CD8-positive, alpha-beta memory T cell (primary cell): ENCODE data around the gene PDZD2. TPM values are rescaled to one million over a fixed set of nuclear protein-coding genes. Genes with fewer than 3 reads are reported as not detected.
A peak's percentile ranks its signal among the peaks of the same experiment; 100 is the strongest.

Experiments
- CTCF ChIA-PET: fragments of 350-600 bp; sonication (Branson Sonifier 250); formaldehyde crosslinking; loops from one replicate; lab custom pipeline; 2021; ENCODE audit warnings: antibody characterized with exemption; lab: Charles Lee
- POLR2A ChIA-PET: fragments of 350-600 bp; sonication (Branson Sonifier 250); formaldehyde crosslinking; loops from one replicate; lab custom pipeline; 2021; ENCODE audit warnings: antibody characterized with exemption; lab: Charles Lee
- DNase-seq, 5 donors: peaks; one replicate each; pipeline versions ENCODE4 v3.0.0 to v3.0.0-alpha.2; 2020 to 2022; ENCODE audit warnings: mixed read lengths in 1 of 5
- H3K27ac ChIP-seq: one replicate; pipeline ENCODE4 v1.7.0; 2013; ENCODE audit warnings: low read depth, mild to moderate bottlenecking, low read length, moderate library complexity
- H3K27me3 ChIP-seq: 2 replicates; pipeline ENCODE4 v1.7.0; 2013; ENCODE audit warnings: low read length, mild to moderate bottlenecking; ENCODE audit not compliant: insufficient read depth, poor library complexity, severe bottlenecking
- H3K36me3 ChIP-seq: 2 replicates; pipeline ENCODE4 v1.7.0; 2013; ENCODE audit warnings: mild to moderate bottlenecking, low read length, moderate library complexity; ENCODE audit not compliant: insufficient read depth
- H3K4me1 ChIP-seq: 2 replicates; pipeline ENCODE4 v1.7.0; 2013; ENCODE audit warnings: mild to moderate bottlenecking, low read length, moderate library complexity; ENCODE audit not compliant: insufficient read depth
- H3K4me3 ChIP-seq: 2 replicates; pipeline ENCODE4 v1.7.0; 2013; ENCODE audit warnings: mild to moderate bottlenecking, low read length
- H3K9me3 ChIP-seq: 2 replicates; pipeline ENCODE4 v1.7.0; 2013; ENCODE audit warnings: mild to moderate bottlenecking, low read length
- H3K27ac Mint-ChIP-seq, 8 donors: one replicate each; pipeline ENCODE4 v1.8.0; 2020 to 2021; ENCODE audit warnings: mixed read lengths in 8 of 8, mild to moderate bottlenecking in 6 of 8, inconsistent platforms in 3 of 8, moderate library complexity in 3 of 8
- H3K27me3 Mint-ChIP-seq, 2 donors: one replicate each; pipeline ENCODE4 v1.8.0; 2020 to 2021; ENCODE audit warnings: mixed read lengths in 2 of 2, mild to moderate bottlenecking in 1 of 2, moderate library complexity in 1 of 2
- H3K36me3 Mint-ChIP-seq, 3 donors: one replicate each; pipeline ENCODE4 v1.8.0; 2020 to 2021; ENCODE audit warnings: mixed read lengths in 3 of 3, inconsistent platforms in 1 of 3, mild to moderate bottlenecking in 1 of 3
- H3K4me1 Mint-ChIP-seq, 3 donors: one replicate each; pipeline ENCODE4 v1.8.0; 2020 to 2021; ENCODE audit warnings: mixed read lengths in 3 of 3, inconsistent platforms in 1 of 3, mild to moderate bottlenecking in 1 of 3
- H3K4me3 Mint-ChIP-seq, 7 donors: one replicate each; pipeline ENCODE4 v1.8.0; 2020 to 2021; ENCODE audit warnings: mixed read lengths in 7 of 7, mild to moderate bottlenecking in 6 of 7, moderate library complexity in 4 of 7, inconsistent platforms in 2 of 7
- H3K9me3 Mint-ChIP-seq, 5 donors: one replicate each; pipeline ENCODE4 v1.8.0; 2020 to 2022; ENCODE audit warnings: mixed read lengths in 5 of 5, mild to moderate bottlenecking in 3 of 5, moderate library complexity in 2 of 5, inconsistent platforms in 1 of 5
- polyA plus RNA-seq: library from polyadenylated mRNA; unstranded; fragments of 300-500 nt; fragmentation: Illumina TruSeq; gene quantifications from one replicate; pipeline ENCODE4 v1.2.3, GENCODE V29; 2021
- total RNA-seq, 2 experiments: library from RNA; stranded (reverse); gene quantifications; one replicate each; pipeline ENCODE4 v1.2.3, GENCODE V29; 2021

Gene PDZD2
- total and polyA plus RNA-seq, 3 experiments from 2014 or later = 0.15 to 0.40 (median 0.27) TPM

DNA sequence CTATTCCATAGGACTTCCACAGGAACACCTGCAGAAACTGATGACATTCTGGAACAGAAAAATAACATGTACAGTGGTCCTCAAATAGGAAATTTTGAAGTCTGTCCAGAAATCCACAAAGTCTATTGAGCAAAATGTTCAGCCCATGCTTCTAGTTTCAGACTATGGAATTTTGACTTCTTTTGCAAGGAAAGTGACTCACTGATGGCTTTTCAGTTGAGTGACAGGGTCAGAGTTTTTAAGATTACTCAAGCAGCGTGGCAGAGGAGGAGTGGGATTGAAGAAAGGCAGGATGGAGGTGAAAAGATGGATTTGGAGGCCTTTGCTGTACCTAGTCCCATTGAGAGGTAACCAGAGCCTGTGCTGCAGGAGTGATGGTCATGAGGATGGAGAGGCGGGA lies 383.7 kb downstream of the PDZD2 start:
- H3K27ac ChIP-seq = no peak overlapping the region
- POLR2A ChIA-PET = no interaction called here

DNA sequence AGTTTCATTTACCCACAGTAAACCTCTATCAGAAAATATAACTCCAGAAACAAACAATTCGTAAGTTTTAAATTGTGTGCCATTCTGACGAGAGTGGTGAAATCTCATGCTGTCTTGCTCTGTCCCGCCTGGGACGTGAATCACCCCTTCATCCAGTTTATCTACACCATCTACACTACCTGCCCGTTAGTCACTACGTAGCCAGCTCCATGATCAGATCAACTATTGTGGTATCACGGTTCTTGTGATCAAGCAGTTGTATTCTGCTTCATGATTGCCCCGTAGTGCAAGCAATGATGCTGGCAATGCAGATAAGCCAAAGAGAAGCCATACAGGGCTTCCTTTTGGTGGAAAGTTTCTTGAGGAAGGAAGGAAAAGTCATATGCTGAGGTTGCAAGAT lies 384.9 kb downstream of the PDZD2 start:
- Mint-ChIP-seq H3K9me3 (no peaks in the 10 kb centered on the region), H3K4me1 (peaks cover 5 to 13% (median 12%) of the 10 kb centered on the region in 3 donors), H3K27ac (no peak overlapping the region), H3K27me3 (peaks cover 0 to 1% of the 10 kb centered on the region in 2 donors), H3K4me3 (no peak overlapping the region), H3K36me3 (peaks cover 0 to 3% (median 0%) of the 10 kb centered on the region in 3 donors)
- Histone ChIP-seq H3K36me3 (no peaks in the 10 kb centered on the region), H3K4me3 (no peak overlapping the region), H3K9me3 (no peaks in the 10 kb centered on the region), H3K4me1 (no peaks in the 10 kb centered on the region), H3K27me3 (no peaks in the 10 kb centered on the region), H3K27ac (no peak overlapping the region)
- POLR2A ChIA-PET = no interaction called here
- DNase-seq = no peak
- CTCF ChIA-PET = no interaction called here

More for the DNA sequence above, 383.7 kb downstream of the PDZD2 start:
- no peaks in the 10 kb centered on the region for H3K9me3 ChIP-seq
- CTCF ChIA-PET = no interaction called here
- Mint-ChIP-seq H3K36me3 (peaks cover 0 to 3% (median 2%) of the 10 kb centered on the region in 3 donors), H3K27me3 (peaks cover 0 to 3% of the 10 kb centered on the region in 2 donors), H3K27ac (peak overlapping the region in 1 of 8 donors; percentile 44), H3K4me1 (peaks cover 9 to 22% (median 18%) of the 10 kb centered on the region in 3 donors), H3K9me3 (no peaks in the 10 kb centered on the region), H3K4me3 (no peak overlapping the region)
- no peaks in the 10 kb centered on the region for H3K27me3 ChIP-seq
- H3K36me3 ChIP-seq = no peaks in the 10 kb centered on the region
- DNase-seq = no peak
- no peak overlapping the region for H3K4me3 ChIP-seq
- no peaks in the 10 kb centered on the region for H3K4me1 ChIP-seq

DNA sequence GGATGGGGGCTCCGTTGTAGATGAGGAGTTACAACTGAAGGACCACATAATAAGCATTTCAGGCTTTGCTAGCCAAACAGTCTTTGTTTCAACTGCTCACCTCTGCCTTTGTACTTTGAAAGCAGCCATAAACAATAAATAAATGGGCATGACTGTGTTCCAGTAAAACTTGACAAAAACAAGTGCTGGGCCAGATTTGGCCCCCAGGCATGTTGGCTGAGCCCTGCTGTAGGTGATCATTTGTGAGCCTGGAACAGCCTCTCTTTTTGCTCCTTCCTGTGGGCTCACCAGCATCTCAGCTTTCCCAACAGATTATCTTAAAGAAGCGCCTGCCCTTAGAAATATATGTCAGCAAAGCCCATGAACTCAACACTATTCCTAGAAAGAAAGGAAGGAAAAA lies 385.8 kb downstream of the PDZD2 start:
- H3K36me3 Mint-ChIP-seq = peaks cover 0 to 3% (median 0%) of the 10 kb centered on the region in 3 donors
- no peaks in the 10 kb centered on the region for H3K9me3 ChIP-seq
- CTCF ChIA-PET = no interaction called here
- DNase-seq = no peak
- POLR2A ChIA-PET = no interaction called here
- peak overlapping the region in 1 of 7 donors; percentile 0 for H3K4me3 Mint-ChIP-seq
- no peaks in the 10 kb centered on the region for H3K36me3 ChIP-seq
- peaks cover 4 to 10% (median 6%) of the 10 kb centered on the region in 3 donors for H3K4me1 Mint-ChIP-seq
- H3K9me3 Mint-ChIP-seq = no peaks in the 10 kb centered on the region
- H3K27ac Mint-ChIP-seq = no peak overlapping the region
- H3K4me1 ChIP-seq = no peaks in the 10 kb centered on the region
- no peaks in the 10 kb centered on the region for H3K27me3 ChIP-seq
- H3K27me3 Mint-ChIP-seq = peaks cover 0 to 1% of the 10 kb centered on the region in 2 donors
- no peak overlapping the region for H3K4me3 ChIP-seq
- H3K27ac ChIP-seq = no peak overlapping the region

DNA sequence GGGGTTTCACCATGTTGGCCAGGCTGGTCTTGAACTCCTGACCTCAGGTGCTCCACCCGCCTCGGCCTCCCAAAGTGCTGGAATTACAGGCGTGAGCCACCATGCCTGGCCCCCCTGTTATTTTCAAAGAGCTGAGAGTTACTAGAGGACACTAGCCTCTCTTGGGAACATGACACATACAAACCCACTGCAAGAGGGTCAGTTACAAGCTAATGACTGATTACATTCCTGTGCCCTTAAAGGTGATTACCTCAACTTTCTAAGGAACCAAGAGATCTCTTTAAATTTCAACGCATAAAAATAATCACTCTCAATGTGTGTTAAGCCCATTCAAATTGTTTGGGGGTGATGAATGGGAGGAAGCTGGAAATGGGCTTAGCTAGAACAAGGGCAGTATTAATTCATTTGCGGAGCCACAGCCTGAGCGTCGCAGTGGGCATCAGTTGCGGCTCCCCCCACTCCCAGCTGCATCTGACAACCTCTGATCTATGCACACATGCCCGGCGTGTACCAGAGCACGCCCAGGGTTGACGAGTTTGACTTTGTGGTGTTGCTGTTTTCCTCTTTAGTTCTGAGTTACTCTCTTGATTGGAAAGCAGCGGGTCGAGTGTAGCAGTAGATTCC lies 388.3 kb downstream of the PDZD2 start:
- no peak overlapping the region for H3K4me3 ChIP-seq
- no peak overlapping the region for H3K27ac ChIP-seq
- H3K36me3 ChIP-seq = no peaks in the 10 kb centered on the region
- H3K36me3 Mint-ChIP-seq = peaks cover 0 to 3% (median 0%) of the 10 kb centered on the region in 3 donors
- no peaks in the 10 kb centered on the region for H3K9me3 Mint-ChIP-seq
- no peaks in the 10 kb centered on the region for H3K4me1 ChIP-seq
- no peak overlapping the region for H3K27ac Mint-ChIP-seq
- H3K9me3 ChIP-seq = no peaks in the 10 kb centered on the region
- ChIA-PET CTCF (interaction anchor here (1.5 kb wide), 1 partner anchor 10 kb away, joined by 4 read pairs; no protein-coding TSS in a partner anchor), POLR2A (no interaction called here)
- H3K4me3 Mint-ChIP-seq = no peak overlapping the region
- H3K27me3 Mint-ChIP-seq = peaks cover 0 to 1% of the 10 kb centered on the region in 2 donors
- no peak for DNase-seq
- no peaks in the 10 kb centered on the region for H3K4me1 Mint-ChIP-seq
- no peaks in the 10 kb centered on the region for H3K27me3 ChIP-seq

DNA sequence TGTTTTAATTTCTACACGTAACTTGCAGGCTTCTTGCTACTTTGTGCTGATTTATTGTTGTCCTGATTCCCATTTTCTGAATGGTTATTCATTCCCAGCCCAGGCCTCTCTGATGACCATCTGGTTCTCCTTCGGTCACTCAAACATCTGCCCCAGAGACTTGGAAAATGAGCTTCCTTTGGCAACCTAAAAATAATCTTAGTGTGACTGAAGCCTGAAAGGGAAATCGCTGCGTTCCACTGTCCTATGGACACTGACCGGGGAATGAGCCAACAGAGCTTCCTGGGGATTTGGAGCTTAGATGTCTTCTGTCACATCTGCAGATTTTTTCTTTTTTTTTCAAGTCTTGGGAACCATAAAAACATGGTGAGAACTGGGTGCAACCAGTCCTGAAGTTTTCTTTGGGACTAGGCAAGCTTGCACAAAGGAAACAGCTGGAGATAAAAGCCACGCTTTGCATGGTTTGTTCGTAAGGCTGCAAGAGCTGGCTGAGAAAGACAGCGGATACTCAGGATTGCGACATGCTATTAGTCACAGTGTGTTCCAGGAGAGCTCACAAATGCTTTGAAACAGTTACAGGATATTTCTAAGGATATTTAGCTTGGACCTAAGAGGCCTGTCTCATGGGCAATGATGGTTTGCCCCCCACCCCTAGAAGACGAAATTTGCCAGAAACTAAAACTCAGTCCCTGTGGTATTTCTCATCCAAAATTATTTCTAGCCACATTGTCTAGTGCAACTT lies 389.0 kb downstream of the PDZD2 start:
- Mint-ChIP-seq H3K4me1 (peaks cover 3 to 5% (median 4%) of the 10 kb centered on the region in 3 donors), H3K9me3 (no peaks in the 10 kb centered on the region)
- H3K4me1 ChIP-seq = peaks cover 4% of the 10 kb centered on the region

DNA sequence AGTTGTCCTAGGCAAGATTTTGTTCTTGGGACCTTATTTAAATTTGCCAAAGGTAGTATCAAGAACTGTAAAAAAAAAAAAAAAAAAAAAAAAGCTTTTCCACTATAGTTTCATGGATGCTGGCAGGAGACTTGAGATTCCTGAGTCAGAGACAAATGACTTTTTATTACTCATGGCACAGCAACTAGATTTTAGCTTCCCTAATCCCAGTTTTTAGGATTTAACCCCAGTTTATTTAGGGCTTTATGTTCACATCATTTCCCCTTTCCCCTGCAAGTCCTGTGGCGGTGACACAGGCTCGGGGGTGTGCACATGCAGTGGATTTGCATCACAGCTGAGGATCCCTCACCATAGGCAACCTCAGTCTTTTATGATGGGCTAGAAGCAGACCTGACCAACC lies 390.3 kb downstream of the PDZD2 start:
- Mint-ChIP-seq H3K4me1 (peaks cover 13 to 17% (median 16%) of the 10 kb centered on the region in 3 donors), H3K27me3 (peaks cover 0 to 4% of the 10 kb centered on the region in 2 donors), H3K9me3 (no peaks in the 10 kb centered on the region), H3K4me3 (no peak overlapping the region), H3K36me3 (peaks cover 0 to 5% (median 0%) of the 10 kb centered on the region in 3 donors), H3K27ac (no peak overlapping the region)
- Histone ChIP-seq H3K4me3 (no peak overlapping the region), H3K27me3 (no peaks in the 10 kb centered on the region), H3K9me3 (no peaks in the 10 kb centered on the region), H3K27ac (no peak overlapping the region), H3K36me3 (no peaks in the 10 kb centered on the region), H3K4me1 (peaks cover 16% of the 10 kb centered on the region)
- no peak for DNase-seq
- CTCF ChIA-PET = no interaction called here
- POLR2A ChIA-PET = interaction anchor here (0.6 kb wide), 1 partner anchor 347 kb away, joined by 4 read pairs; no protein-coding TSS in a partner anchor

More for the DNA sequence above, 389.0 kb downstream of the PDZD2 start:
- Histone ChIP-seq H3K9me3 (no peaks in the 10 kb centered on the region), H3K4me3 (no peak overlapping the region), H3K27ac (no peak overlapping the region), H3K27me3 (no peaks in the 10 kb centered on the region), H3K36me3 (no peaks in the 10 kb centered on the region)
- Mint-ChIP-seq H3K27me3 (peaks cover 0 to 4% of the 10 kb centered on the region in 2 donors), H3K27ac (no peak overlapping the region), H3K4me3 (no peak overlapping the region), H3K36me3 (peaks cover 0 to 5% (median 0%) of the 10 kb centered on the region in 3 donors)
- CTCF ChIA-PET = interaction anchor here (1.5 kb wide), 1 partner anchor 9 kb away, joined by 4 read pairs; no protein-coding TSS in a partner anchor
- no peak for DNase-seq
- POLR2A ChIA-PET = no interaction called here

DNA sequence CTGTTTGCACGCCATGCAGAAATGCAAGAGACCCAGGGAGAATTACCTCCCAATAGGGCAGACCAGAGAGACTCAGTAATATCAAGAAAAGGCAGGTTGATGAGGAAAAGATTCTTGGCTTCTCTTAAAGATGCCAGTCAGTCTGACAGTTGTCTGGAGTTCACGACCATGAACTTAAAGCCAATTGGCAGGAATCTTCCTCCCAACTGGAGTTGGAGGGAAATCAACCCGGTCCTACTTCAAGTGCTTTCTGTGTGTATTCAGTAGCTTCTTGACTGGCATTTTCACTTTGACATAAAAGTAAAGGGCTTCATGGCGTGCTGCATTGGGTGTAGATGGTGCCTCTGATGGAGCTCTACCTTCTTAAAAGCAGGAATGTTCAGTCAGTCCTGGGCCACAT lies 390.9 kb downstream of the PDZD2 start:
- no peak for DNase-seq

DNA sequence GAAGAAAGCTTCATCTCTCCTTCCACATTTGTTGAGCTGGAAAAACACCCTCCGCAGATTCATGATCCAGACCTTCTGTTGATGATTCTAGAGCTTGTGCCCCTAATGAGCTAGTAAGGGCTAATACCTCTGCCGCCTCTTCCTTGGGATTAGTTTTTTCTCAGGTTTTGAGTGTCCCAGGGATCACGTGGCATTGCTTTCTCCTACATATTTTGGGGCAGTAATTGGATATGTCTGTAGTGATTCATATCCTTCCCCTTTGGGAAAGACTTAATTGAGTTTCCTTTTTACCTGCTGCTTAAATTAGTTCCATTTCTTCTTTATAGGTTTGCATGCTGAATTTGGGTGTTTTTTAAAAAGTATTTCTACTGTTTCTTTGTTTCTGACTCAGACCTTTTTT lies 391.3 kb downstream of the PDZD2 start:
- Mint-ChIP-seq H3K4me3 (no peak overlapping the region), H3K9me3 (no peaks in the 10 kb centered on the region), H3K27me3 (peaks cover 0 to 3% of the 10 kb centered on the region in 2 donors), H3K27ac (no peak overlapping the region), H3K36me3 (peaks cover 0 to 5% (median 0%) of the 10 kb centered on the region in 3 donors), H3K4me1 (peaks cover 13 to 17% (median 16%) of the 10 kb centered on the region in 3 donors)
- Histone ChIP-seq H3K4me3 (no peak overlapping the region), H3K36me3 (no peaks in the 10 kb centered on the region), H3K27me3 (no peaks in the 10 kb centered on the region), H3K27ac (no peak overlapping the region), H3K9me3 (no peaks in the 10 kb centered on the region), H3K4me1 (peaks cover 16% of the 10 kb centered on the region)
- no peak for DNase-seq
- POLR2A ChIA-PET = no interaction called here
- CTCF ChIA-PET = no interaction called here

More for the DNA sequence above, 390.9 kb downstream of the PDZD2 start:
- Mint-ChIP-seq H3K4me3 (no peak overlapping the region), H3K27ac (no peak overlapping the region), H3K4me1 (peaks cover 13 to 17% (median 16%) of the 10 kb centered on the region in 3 donors), H3K27me3 (peaks cover 0 to 4% of the 10 kb centered on the region in 2 donors), H3K9me3 (no peaks in the 10 kb centered on the region), H3K36me3 (peaks cover 0 to 5% (median 0%) of the 10 kb centered on the region in 3 donors)
- Histone ChIP-seq H3K27me3 (no peaks in the 10 kb centered on the region), H3K4me3 (no peak overlapping the region), H3K36me3 (no peaks in the 10 kb centered on the region), H3K9me3 (no peaks in the 10 kb centered on the region), H3K4me1 (peaks cover 16% of the 10 kb centered on the region), H3K27ac (no peak overlapping the region)
- CTCF ChIA-PET = no interaction called here
- POLR2A ChIA-PET = interaction anchor here (0.6 kb wide), 1 partner anchor 348 kb away, joined by 4 read pairs; no protein-coding TSS in a partner anchor
